BLaER1 treated with 17β-estradiol and CSF1 and Interleukin-3, amounts not matched to agents 10 nM and 100 nM (cell line): Measurements from ENCODE around the gene HGF.

Source experiments
- H3K27ac ChIP-seq, 11 experiments: shearing (Covaris generic); formaldehyde crosslinking; 2 replicates each; pipeline ENCODE4 v1.8.1; 2022
- H3K27me3 ChIP-seq, 11 experiments: shearing (Covaris generic); formaldehyde crosslinking; 2 replicates each; pipeline ENCODE4 v1.8.1; 2022
- H3K36me3 ChIP-seq, 11 experiments: shearing (Covaris generic); formaldehyde crosslinking; 2 replicates each; pipeline ENCODE4 v1.8.1; 2022
- H3K4me1 ChIP-seq, 10 experiments: shearing (Covaris generic); formaldehyde crosslinking; 2 replicates each; pipeline ENCODE4 v1.8.1; 2022
- H3K4me2 ChIP-seq, 11 experiments: shearing (Covaris generic); formaldehyde crosslinking; 2 replicates each; pipeline ENCODE4 v1.8.1; 2022
- H3K4me3 ChIP-seq, 10 experiments: shearing (Covaris generic); formaldehyde crosslinking; 2 replicates each; pipeline ENCODE4 v1.8.1; 2022
- H3K9ac ChIP-seq, 11 experiments: shearing (Covaris generic); formaldehyde crosslinking; 2 replicates each; pipeline ENCODE4 v1.8.1; 2022
- H3K9me3 ChIP-seq, 11 experiments: shearing (Covaris generic); formaldehyde crosslinking; replicated peaks in 1 of 11; 2 replicates each; pipeline ENCODE4 v1.8.1; 2022
- H4K20me1 ChIP-seq, 11 experiments: shearing (Covaris generic); formaldehyde crosslinking; 2 replicates each; pipeline ENCODE4 v1.8.1; 2022
- Cebpa-rat ChIP-seq, 11 experiments: shearing (Covaris generic); IDR thresholded peaks; 2 replicates each; pipeline ENCODE4 v1.8.1; 2022

The HGF gene

DNA sequence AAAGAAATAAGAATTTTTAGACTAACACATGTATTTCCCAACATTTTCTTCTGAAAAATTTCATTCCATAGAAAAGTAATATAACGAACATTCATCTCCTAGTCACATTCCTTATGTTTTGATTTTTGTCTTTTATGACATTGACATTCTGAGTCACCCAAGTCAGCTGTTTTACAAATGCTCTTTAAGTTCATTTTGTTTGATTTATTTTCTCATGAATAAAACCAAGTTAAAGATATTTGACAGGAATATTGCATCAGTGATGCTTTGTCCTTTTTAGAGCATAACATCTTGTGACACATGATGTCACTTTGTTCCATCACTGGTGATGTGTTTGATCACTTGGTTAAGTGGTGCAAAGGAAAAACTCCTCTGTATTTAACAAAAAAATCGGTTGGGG, 48.4 kb downstream of the HGF start:
- Histone ChIP-seq H3K9ac (no peak overlapping the region), H3K4me2 (no peak overlapping the region), H3K27me3 (no peaks in the 10 kb centered on the region), H3K4me3 (no peak overlapping the region), H3K4me1 (no peaks in the 10 kb centered on the region), H4K20me1 (peaks cover 0 to 8% (median 0%) of the 10 kb centered on the region in 11 experiments; a peak in 5 of 22 replicates), H3K9me3 (no peaks in the 10 kb centered on the region; a peak in 1 of 22 replicates), H3K27ac (no peak overlapping the region), H3K36me3 (peaks cover 0 to 91% (median 86%) of the 10 kb centered on the region in 11 experiments; a peak in 19 of 22 replicates)
- TF ChIP-seq Cebpa-rat (IDR thresholded peaks at IDR 0.05): no peak

GRCh38 chr7:81719865-81720264, 50.0 kb downstream of the HGF start:
- Histone ChIP-seq H3K27ac (no peak overlapping the region), H4K20me1 (peaks cover 0 to 8% (median 0%) of the 10 kb centered on the region in 11 experiments; a peak in 5 of 22 replicates), H3K9me3 (no peaks in the 10 kb centered on the region; a peak in 1 of 22 replicates), H3K4me1 (no peaks in the 10 kb centered on the region), H3K27me3 (no peaks in the 10 kb centered on the region), H3K36me3 (peaks cover 0 to 91% (median 81%) of the 10 kb centered on the region in 11 experiments; a peak in 19 of 22 replicates), H3K4me3 (no peak overlapping the region), H3K9ac (no peak overlapping the region), H3K4me2 (no peak overlapping the region)
- no peak for TF ChIP-seq Cebpa-rat (IDR thresholded peaks at IDR 0.05)

DNA sequence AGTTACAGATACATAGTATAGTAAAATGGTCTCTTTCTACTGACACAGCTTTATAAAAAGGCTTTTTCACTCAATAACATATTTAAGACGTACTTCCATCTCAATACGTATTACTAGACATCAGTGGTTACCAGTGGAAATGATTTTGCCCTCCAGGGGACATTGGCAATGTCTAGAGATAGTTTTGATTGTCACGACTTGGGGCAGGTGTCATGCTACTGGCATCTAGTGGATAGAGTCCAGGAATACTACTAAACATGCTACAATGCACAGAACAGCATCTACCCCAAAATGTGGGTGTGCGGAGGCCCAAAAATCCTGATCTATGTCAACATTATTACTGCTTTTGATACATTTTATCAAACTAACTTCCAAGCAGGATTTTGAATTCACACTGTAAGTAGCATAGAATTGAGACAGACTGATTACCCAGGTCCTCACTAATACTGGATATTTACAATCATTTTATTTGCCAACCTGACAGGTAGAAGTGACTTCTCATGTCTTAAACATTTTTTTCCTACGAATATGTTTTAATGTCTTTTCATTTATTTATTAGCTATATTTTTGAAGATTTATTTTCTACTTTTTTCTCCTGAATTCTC, 53.8 kb downstream of the HGF start:
- Histone ChIP-seq H3K4me3 (no peak overlapping the region), H3K27ac (no peak overlapping the region), H3K36me3 (peaks cover 0 to 95% (median 84%) of the 10 kb centered on the region in 11 experiments; a peak in 19 of 22 replicates), H3K4me2 (no peak overlapping the region), H3K4me1 (no peaks in the 10 kb centered on the region), H3K9ac (no peak overlapping the region), H3K27me3 (no peaks in the 10 kb centered on the region), H3K9me3 (no peaks in the 10 kb centered on the region; a peak in 1 of 22 replicates), H4K20me1 (peaks cover 0 to 8% (median 0%) of the 10 kb centered on the region in 11 experiments; a peak in 4 of 22 replicates)
- no peak for TF ChIP-seq Cebpa-rat (IDR thresholded peaks at IDR 0.05)

GRCh38 chr7:81714306-81714705, 55.5 kb downstream of the HGF start:
- Histone ChIP-seq H3K36me3 (peaks cover 0 to 95% (median 83%) of the 10 kb centered on the region in 11 experiments; a peak in 19 of 22 replicates), H4K20me1 (peaks cover 0 to 8% (median 0%) of the 10 kb centered on the region in 11 experiments; a peak in 4 of 22 replicates), H3K27me3 (no peaks in the 10 kb centered on the region), H3K4me1 (no peaks in the 10 kb centered on the region), H3K27ac (no peak overlapping the region), H3K4me2 (no peak overlapping the region), H3K4me3 (no peak overlapping the region), H3K9me3 (no peaks in the 10 kb centered on the region), H3K9ac (no peak overlapping the region)
- TF ChIP-seq Cebpa-rat (IDR thresholded peaks at IDR 0.05): no peak

- Histone ChIP-seq H3K4me1 (peaks cover 0 to 10% (median 0%) of the 10 kb centered on the region in 10 experiments; a peak in 4 of 20 replicates), H3K4me3 (no peak overlapping the region), H3K27me3 (no peaks in the 10 kb centered on the region), H4K20me1 (peaks cover 0 to 8% (median 0%) of the 10 kb centered on the region in 11 experiments; a peak in 4 of 22 replicates), H3K27ac (no peak overlapping the region), H3K9me3 (no peaks in the 10 kb centered on the region), H3K9ac (no peak overlapping the region), H3K4me2 (no peak overlapping the region), H3K36me3 (peaks cover 0 to 95% (median 86%) of the 10 kb centered on the region in 11 experiments; a peak in 19 of 22 replicates)
- no peak for TF ChIP-seq Cebpa-rat (IDR thresholded peaks at IDR 0.05)
Measured at GRCh38 chr7:81710751-81711150, 59.1 kb downstream of the HGF start.

DNA sequence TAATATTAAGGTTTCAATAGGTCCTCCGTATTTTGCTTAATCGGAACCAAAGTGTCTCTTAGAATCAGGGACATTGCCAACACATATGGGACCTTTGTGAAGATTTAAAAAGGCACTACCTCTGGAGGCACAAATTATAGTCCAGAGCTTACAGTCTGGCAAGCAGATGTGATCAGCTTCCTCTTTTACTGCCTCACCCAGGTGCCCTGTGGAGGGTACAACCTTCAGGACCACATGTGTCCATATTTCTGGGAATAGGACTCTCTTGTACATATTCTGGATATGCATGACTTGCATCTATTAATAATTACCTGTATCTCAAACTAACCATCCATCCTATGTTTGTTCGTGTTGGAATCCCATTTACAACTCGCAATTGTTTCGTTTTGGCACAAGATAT, 60.0 kb downstream of the HGF start:
- TF ChIP-seq Cebpa-rat (IDR thresholded peaks at IDR 0.05): no peak
- Histone ChIP-seq H3K4me3 (no peak overlapping the region), H3K9ac (no peak overlapping the region), H4K20me1 (peaks cover 0 to 12% (median 0%) of the 10 kb centered on the region in 11 experiments; a peak in 4 of 22 replicates), H3K9me3 (no peaks in the 10 kb centered on the region), H3K4me1 (peaks cover 0 to 10% (median 0%) of the 10 kb centered on the region in 10 experiments; a peak in 4 of 20 replicates), H3K27me3 (no peaks in the 10 kb centered on the region), H3K4me2 (no peak overlapping the region), H3K36me3 (peaks cover 0 to 95% (median 89%) of the 10 kb centered on the region in 11 experiments; a peak in 19 of 22 replicates), H3K27ac (no peak overlapping the region)

- Histone ChIP-seq H3K9ac (no peak overlapping the region), H4K20me1 (peaks cover 0 to 14% (median 0%) of the 10 kb centered on the region in 11 experiments; a peak in 3 of 22 replicates), H3K27me3 (no peaks in the 10 kb centered on the region), H3K4me2 (no peak overlapping the region), H3K4me3 (no peak overlapping the region), H3K9me3 (no peaks in the 10 kb centered on the region), H3K36me3 (peaks cover 0 to 100% (median 97%) of the 10 kb centered on the region in 11 experiments; a peak in 19 of 22 replicates), H3K4me1 (peaks cover 0 to 10% (median 0%) of the 10 kb centered on the region in 10 experiments; a peak in 4 of 20 replicates), H3K27ac (no peak overlapping the region)
- no peak for TF ChIP-seq Cebpa-rat (IDR thresholded peaks at IDR 0.05)
Measured at GRCh38 chr7:81707966-81708365, 61.9 kb downstream of the HGF start.

GRCh38 chr7:81707196-81707595, 62.7 kb downstream of the HGF start:
- peaks cover 0 to 100% (median 97%) of the 10 kb centered on the region in 11 experiments; a peak in 19 of 22 replicates for H3K36me3 ChIP-seq
- peaks cover 0 to 19% (median 0%) of the 10 kb centered on the region in 11 experiments; a peak in 2 of 22 replicates for H4K20me1 ChIP-seq
- no peak for TF ChIP-seq Cebpa-rat (IDR thresholded peaks at IDR 0.05)
- H3K27me3 ChIP-seq: no peaks in the 10 kb centered on the region
- no peak overlapping the region for H3K4me2 ChIP-seq
- H3K27ac ChIP-seq: no peak overlapping the region
- no peak overlapping the region for H3K4me3 ChIP-seq
- H3K4me1 ChIP-seq: peaks cover 0 to 10% (median 0%) of the 10 kb centered on the region in 10 experiments; a peak in 4 of 20 replicates
- H3K9me3 ChIP-seq: no peaks in the 10 kb centered on the region
- no peak overlapping the region for H3K9ac ChIP-seq

DNA sequence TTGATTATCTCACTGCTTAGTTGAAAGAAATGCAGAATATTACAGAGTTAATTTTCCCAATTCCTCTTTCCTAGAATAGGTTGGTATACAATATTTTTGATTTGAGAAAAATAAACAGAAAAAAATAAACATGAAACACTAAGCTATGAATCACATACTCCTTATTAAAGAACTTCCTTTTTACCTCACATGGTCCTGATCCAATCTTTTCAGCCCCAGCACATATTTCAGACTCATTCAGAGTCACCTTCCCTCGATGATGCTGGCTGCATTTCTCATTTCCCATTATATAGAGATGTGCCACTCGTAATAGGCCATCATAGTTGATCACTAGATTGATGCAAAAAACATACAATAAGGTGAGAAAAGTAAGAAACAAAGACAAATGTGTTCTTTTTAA, 64.6 kb downstream of the HGF start:
- peaks cover 0 to 10% (median 0%) of the 10 kb centered on the region in 10 experiments; a peak in 4 of 20 replicates for H3K4me1 ChIP-seq
- no peaks in the 10 kb centered on the region for H3K9me3 ChIP-seq
- H3K9ac ChIP-seq: no peak overlapping the region
- no peaks in the 10 kb centered on the region for H3K27me3 ChIP-seq
- H3K27ac ChIP-seq: no peak overlapping the region
- peaks cover 0 to 14% (median 0%) of the 10 kb centered on the region in 11 experiments; a peak in 2 of 22 replicates for H4K20me1 ChIP-seq
- peaks cover 0 to 97% (median 92%) of the 10 kb centered on the region in 11 experiments; a peak in 19 of 22 replicates for H3K36me3 ChIP-seq
- H3K4me3 ChIP-seq: no peak overlapping the region
- no peak overlapping the region for H3K4me2 ChIP-seq
- TF ChIP-seq Cebpa-rat (IDR thresholded peaks at IDR 0.05): no peak
